Measurements from ENCODE around the gene CXCL12.

GRCh38 chr10:44358080-44358771 lies 26.7 kb downstream of the CXCL12 start:
- TF ChIP-seq CTCF (IDR thresholded peaks at IDR 0.05; ENCODE audit: low read depth, low read length, missing input control) (no peak), YY1 (IDR thresholded peaks at IDR 0.05) (no peak), REST (IDR thresholded peaks at IDR 0.05) (no peak), GABPA (IDR thresholded peaks at IDR 0.05 in 1 of 2, conservative IDR thresholded peaks at IDR 0.05 in 1 of 2) (no peak), EGR1 (IDR thresholded peaks at IDR 0.05; ENCODE audit: low read depth in 2 of 2) (no peak), SP1 (IDR thresholded peaks at IDR 0.05) (no peak), JUND (IDR thresholded peaks at IDR 0.05) (no peak), TAF1 (conservative IDR thresholded peaks at IDR 0.05) (no peak)
